OCI-LY7 (cell line): ENCODE data around the gene CHD5. TPM values are rescaled to one million over a fixed set of nuclear protein-coding genes. Genes with fewer than 3 reads are reported as not detected.

Experiments used
- BruUV-seq: library from RNA; stranded (reverse); fragments of 400-500 nt; replicated peaks from 2 replicates; lab custom pipeline; 2021; lab: Mats Ljungman, UMichigan
- CTCF ChIA-PET: fragments of 300-600 bp; sonication (Branson Sonifier 250); formaldehyde crosslinking; loops from one replicate; lab custom pipeline; 2022; ENCODE audit warnings: antibody characterized with exemption; ENCODE audit not compliant: unreplicated experiment; lab: Charles Lee
- POLR2A ChIA-PET: fragments of 300-600 bp; sonication (Branson Sonifier 250); formaldehyde crosslinking; loops from one replicate; lab custom pipeline; 2022; ENCODE audit warnings: antibody characterized with exemption; lab: Charles Lee
- DNase-seq: peaks from one replicate; pipeline ENCODE4 v3.0.0-alpha.2; 2015; ENCODE audit warnings: low spot score
- H2AFZ ChIP-seq: fragments of 200-600 bp; sonication (generic), shearing (Covaris generic); 2 replicates; pipeline ENCODE4 v1.6.1; 2014; ENCODE audit warnings: mild to moderate bottlenecking, antibody characterized with exemption, low read length, moderate library complexity
- H3K27ac ChIP-seq: fragments of 200-600 bp; sonication (generic); 2 replicates; pipeline ENCODE4 v1.5.1; 2014; ENCODE audit warnings: mixed run types, low read depth, mild to moderate bottlenecking, moderate library complexity, low read length, inconsistent platforms; ENCODE audit not compliant: poor library complexity, severe bottlenecking
- H3K36me3 ChIP-seq: fragments of 200-600 bp; sonication (generic); 2 replicates; pipeline ENCODE4 v1.6.1; 2014; ENCODE audit warnings: mild to moderate bottlenecking, antibody characterized with exemption, low read length, moderate library complexity, mixed read lengths; ENCODE audit not compliant: insufficient read depth
- H3K4me1 ChIP-seq: fragments of 200-600 bp; sonication (generic); 2 replicates; pipeline ENCODE4 v1.5.1; 2014; ENCODE audit warnings: mild to moderate bottlenecking, low read length; ENCODE audit not compliant: insufficient read depth, poor library complexity, severe bottlenecking
- H3K4me2 ChIP-seq: fragments of 200-600 bp; sonication (generic); 2 replicates; pipeline ENCODE4 v1.6.1; 2014; ENCODE audit warnings: mild to moderate bottlenecking, low read length
- H3K4me3 ChIP-seq: fragments of 200-600 bp; sonication (generic); 2 replicates; pipeline ENCODE4 v1.5.1; 2014; ENCODE audit warnings: mild to moderate bottlenecking, low read depth, low read length; ENCODE audit not compliant: poor library complexity, severe bottlenecking
- H3K79me2 ChIP-seq: fragments of 200-600 bp; sonication (generic); 2 replicates; pipeline ENCODE4 v1.6.1; 2016; ENCODE audit warnings: low read depth, mild to moderate bottlenecking, low read length, moderate library complexity, mixed read lengths; ENCODE audit not compliant: insufficient read depth
- H3K9me2 ChIP-seq: fragments of 200-600 bp; sonication (generic); 2 replicates; pipeline ENCODE4 v1.6.1; 2016; ENCODE audit warnings: mild to moderate bottlenecking, low read length, mixed read lengths; ENCODE audit not compliant: insufficient read depth
- H3K9me3 ChIP-seq: fragments of 200-600 bp; sonication (generic); 2 replicates; pipeline ENCODE4 v1.6.1; 2014; ENCODE audit warnings: mild to moderate bottlenecking, mixed run types, low read length, mixed read lengths
- H4K20me1 ChIP-seq: fragments of 200-600 bp; sonication (generic); 2 replicates; pipeline ENCODE4 v1.6.1; 2014; ENCODE audit warnings: mild to moderate bottlenecking, antibody characterized with exemption, low read length, moderate library complexity, mixed read lengths; ENCODE audit not compliant: insufficient read depth
- CTCF ChIP-seq: fragments of 200-600 bp; sonication (generic); conservative IDR thresholded peaks from 2 replicates; pipeline ENCODE4 v1.5.1; 2014; ENCODE audit warnings: mild to moderate bottlenecking, antibody characterized with exemption, low read length, moderate library complexity, mixed read lengths
- EZH2phosphoT487 ChIP-seq: fragments of 200-600 bp; sonication (generic); IDR thresholded peaks from 2 replicates; pipeline ENCODE4 v1.6.1; 2018; ENCODE audit warnings: low read depth, borderline replicate concordance, mild to moderate bottlenecking, mixed run types, antibody characterized with exemption, low read length, moderate library complexity, mixed read lengths
- intact Hi-C: fragments of 100-400 bp; cut with micrococcal nuclease; formaldehyde crosslinking; loops from one replicate; pipeline ENCODE4 v1.10.0; 2022; ENCODE audit not compliant: unreplicated experiment
- total RNA-seq, 2 experiments: library from RNA; depleted of rRNA in 1 of 2; stranded (reverse); fragments of >200 nt in 1 of 2; shearing (Covaris generic) in 1 of 2; gene quantifications; 2 replicates each; pipeline ENCODE4 v1.2.3, GENCODE V29; 2014 to 2022

The CHD5 gene
- total RNA-seq, 2 experiments from 2014 or later = 0.19 to 0.38 TPM

- H3K4me3 ChIP-seq = no peak overlapping the region
- H2AFZ ChIP-seq = no peak overlapping the region
- no peaks in the 10 kb centered on the region for H3K79me2 ChIP-seq
- ChIA-PET POLR2A (no interaction called here), CTCF (no interaction called here)
- peaks cover 10% of the 10 kb centered on the region for H3K4me1 ChIP-seq
- TF ChIP-seq CTCF (no peak), EZH2phosphoT487 (no peak)
- no peaks in the 10 kb centered on the region for H3K9me3 ChIP-seq
- no peaks in the 10 kb centered on the region for H3K9me2 ChIP-seq
- intact Hi-C loops = no loop called here
- H3K4me2 ChIP-seq = no peak overlapping the region
- H4K20me1 ChIP-seq = no peaks in the 10 kb centered on the region
- H3K36me3 ChIP-seq = no peaks in the 10 kb centered on the region
- DNase-seq = no peak
- no peak overlapping the region for H3K27ac ChIP-seq
- no TSS peak for BruUV-seq
Measured at GRCh38 chr1:6212193-6212959, 32.3 kb upstream of the CHD5 start.

- BruUV-seq = no TSS peak
- intact Hi-C loops = no loop called here
Measured at GRCh38 chr1:6211731-6212130, 31.6 kb upstream of the CHD5 start.

More at GRCh38 chr1:6211731-6212130, 31.6 kb upstream of the CHD5 start:
- TF ChIP-seq CTCF (no peak), EZH2phosphoT487 (no peak)
- no peak for DNase-seq
- H3K4me1 ChIP-seq = peaks cover 10% of the 10 kb centered on the region
- no peak overlapping the region for H2AFZ ChIP-seq
- no peaks in the 10 kb centered on the region for H3K36me3 ChIP-seq
- ChIA-PET CTCF (no interaction called here), POLR2A (no interaction called here)
- H3K4me2 ChIP-seq = no peak overlapping the region
- no peak overlapping the region for H3K4me3 ChIP-seq
- H3K9me2 ChIP-seq = no peaks in the 10 kb centered on the region
- H3K27ac ChIP-seq = no peak overlapping the region
- no peaks in the 10 kb centered on the region for H4K20me1 ChIP-seq
- no peaks in the 10 kb centered on the region for H3K79me2 ChIP-seq
- H3K9me3 ChIP-seq = no peaks in the 10 kb centered on the region
